Cardiac muscle cell (in vitro differentiated cells and primary cell): Measurements from ENCODE around the gene UPF3A. TPM values are rescaled to one million over a fixed set of nuclear protein-coding genes. Genes with fewer than 3 reads are reported as not detected.

Experiments used
- DNase-seq, 2 donors: peaks; one replicate each; pipeline versions ENCODE4 v3.0.0 to v3.0.0-alpha.2; 2010 to 2017; ENCODE audit warnings: low read depth in 1 of 2, low spot score in 1 of 2
- H3K27ac ChIP-seq: fragments of 200-600 bp; sonication (generic); 2 replicates; pipeline ENCODE4 v1.5.1; 2016
- H3K27me3 ChIP-seq: fragments of 200-600 bp; sonication (generic); 2 replicates; pipeline ENCODE4 v1.6.0; 2016; ENCODE audit warnings: control low read depth
- H3K36me3 ChIP-seq: fragments of 200-600 bp; sonication (generic); 2 replicates; pipeline ENCODE4 v1.5.1; 2016; ENCODE audit warnings: control low read depth
- H3K4me1 ChIP-seq: fragments of 200-600 bp; sonication (generic); 2 replicates; pipeline ENCODE4 v1.8.1; 2017; ENCODE audit warnings: low read depth, mild to moderate bottlenecking, mixed run types
- H3K4me3 ChIP-seq: fragments of 200-600 bp; sonication (generic); 2 replicates; pipeline ENCODE4 v1.5.1; 2016; ENCODE audit warnings: mild to moderate bottlenecking
- H3K9me3 ChIP-seq: fragments of 200-600 bp; sonication (generic); 2 replicates; pipeline ENCODE4 v1.5.1; 2017; ENCODE audit warnings: low read depth, mild to moderate bottlenecking, control low read depth
- polyA plus RNA-seq: library from polyadenylated mRNA; unstranded; fragments of >200 nt; fragmentation: Nextera tagmentation; extraction: Ambion mirVana; gene quantifications from 2 replicates; pipeline ENCODE4 v1.2.1, GENCODE V29; 2016
- total RNA-seq: library from RNA; depleted of rRNA; stranded (reverse); fragments of >200 nt; gene quantifications from 2 replicates; pipeline ENCODE4 v1.2.3, GENCODE V29; 2016
- TF ChIP-seq, protein P1 (sequence below): IDR thresholded peaks from 2 replicates; pipeline ENCODE4 v1.5.1; 2012; ENCODE audit warnings: low read depth, mild to moderate bottlenecking, low read length

UPF3A gene, protein sequence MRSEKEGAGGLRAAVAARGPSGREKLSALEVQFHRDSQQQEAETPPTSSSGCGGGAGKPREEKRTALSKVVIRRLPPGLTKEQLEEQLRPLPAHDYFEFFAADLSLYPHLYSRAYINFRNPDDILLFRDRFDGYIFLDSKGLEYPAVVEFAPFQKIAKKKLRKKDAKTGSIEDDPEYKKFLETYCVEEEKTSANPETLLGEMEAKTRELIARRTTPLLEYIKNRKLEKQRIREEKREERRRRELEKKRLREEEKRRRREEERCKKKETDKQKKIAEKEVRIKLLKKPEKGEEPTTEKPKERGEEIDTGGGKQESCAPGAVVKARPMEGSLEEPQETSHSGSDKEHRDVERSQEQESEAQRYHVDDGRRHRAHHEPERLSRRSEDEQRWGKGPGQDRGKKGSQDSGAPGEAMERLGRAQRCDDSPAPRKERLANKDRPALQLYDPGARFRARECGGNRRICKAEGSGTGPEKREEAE
- total RNA-seq (77.9 and 90.9 TPM in 2 replicates), polyA plus RNA-seq (81.3 and 92.9 TPM in 2 replicates)

DNA sequence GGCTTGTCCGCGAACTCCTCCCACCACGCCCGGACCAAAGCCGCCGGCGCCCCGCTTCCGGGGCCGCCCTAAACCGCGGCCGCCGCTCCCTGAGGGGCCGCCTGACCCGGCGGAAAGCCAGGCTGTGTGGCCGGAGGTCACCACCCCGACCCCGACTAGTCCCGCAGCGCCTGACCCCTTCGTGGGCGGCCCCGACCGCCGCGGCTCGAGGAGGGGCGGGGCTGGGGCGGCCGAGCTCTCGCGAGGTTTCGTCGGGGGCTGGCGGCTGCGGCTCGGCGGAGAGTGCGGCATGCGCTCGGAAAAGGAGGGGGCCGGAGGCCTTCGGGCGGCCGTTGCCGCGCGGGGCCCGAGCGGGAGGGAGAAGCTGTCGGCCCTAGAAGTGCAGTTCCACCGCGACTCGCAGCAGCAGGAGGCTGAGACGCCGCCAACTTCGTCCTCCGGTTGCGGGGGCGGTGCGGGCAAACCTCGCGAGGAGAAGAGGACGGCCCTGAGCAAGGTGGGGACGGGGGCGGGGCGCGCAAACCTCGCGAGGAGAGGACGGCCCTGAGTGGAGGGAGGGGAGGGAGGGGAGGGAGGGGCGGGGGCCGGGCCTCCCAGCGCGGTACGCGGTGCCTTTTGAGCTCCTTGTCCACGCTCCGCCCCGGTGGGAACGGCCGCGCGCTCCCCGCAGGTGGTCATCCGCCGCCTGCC, at the start of gene UPF3A:
Gene UPF3A, plus strand, starts transcription at position 251 of the 690 bp plus-strand sequence. Its CDS starts 39 bp downstream, at position 290.
- H3K27ac ChIP-seq: peak within 1 kb of the TSS; percentile 98
- H3K9me3 ChIP-seq: no peaks in the 10 kb centered on the region
- no peaks in the 10 kb centered on the region for H3K27me3 ChIP-seq
- peak within 1 kb of the TSS; percentile 53 for H3K4me3 ChIP-seq
- peaks cover 4% of the 10 kb centered on the region for H3K36me3 ChIP-seq
- DNase-seq: peak; percentile 90 to 97
- peaks cover 32% of the 10 kb centered on the region for H3K4me1 ChIP-seq
- TF ChIP-seq, protein P1, sequence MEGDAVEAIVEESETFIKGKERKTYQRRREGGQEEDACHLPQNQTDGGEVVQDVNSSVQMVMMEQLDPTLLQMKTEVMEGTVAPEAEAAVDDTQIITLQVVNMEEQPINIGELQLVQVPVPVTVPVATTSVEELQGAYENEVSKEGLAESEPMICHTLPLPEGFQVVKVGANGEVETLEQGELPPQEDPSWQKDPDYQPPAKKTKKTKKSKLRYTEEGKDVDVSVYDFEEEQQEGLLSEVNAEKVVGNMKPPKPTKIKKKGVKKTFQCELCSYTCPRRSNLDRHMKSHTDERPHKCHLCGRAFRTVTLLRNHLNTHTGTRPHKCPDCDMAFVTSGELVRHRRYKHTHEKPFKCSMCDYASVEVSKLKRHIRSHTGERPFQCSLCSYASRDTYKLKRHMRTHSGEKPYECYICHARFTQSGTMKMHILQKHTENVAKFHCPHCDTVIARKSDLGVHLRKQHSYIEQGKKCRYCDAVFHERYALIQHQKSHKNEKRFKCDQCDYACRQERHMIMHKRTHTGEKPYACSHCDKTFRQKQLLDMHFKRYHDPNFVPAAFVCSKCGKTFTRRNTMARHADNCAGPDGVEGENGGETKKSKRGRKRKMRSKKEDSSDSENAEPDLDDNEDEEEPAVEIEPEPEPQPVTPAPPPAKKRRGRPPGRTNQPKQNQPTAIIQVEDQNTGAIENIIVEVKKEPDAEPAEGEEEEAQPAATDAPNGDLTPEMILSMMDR: no peak

DNA sequence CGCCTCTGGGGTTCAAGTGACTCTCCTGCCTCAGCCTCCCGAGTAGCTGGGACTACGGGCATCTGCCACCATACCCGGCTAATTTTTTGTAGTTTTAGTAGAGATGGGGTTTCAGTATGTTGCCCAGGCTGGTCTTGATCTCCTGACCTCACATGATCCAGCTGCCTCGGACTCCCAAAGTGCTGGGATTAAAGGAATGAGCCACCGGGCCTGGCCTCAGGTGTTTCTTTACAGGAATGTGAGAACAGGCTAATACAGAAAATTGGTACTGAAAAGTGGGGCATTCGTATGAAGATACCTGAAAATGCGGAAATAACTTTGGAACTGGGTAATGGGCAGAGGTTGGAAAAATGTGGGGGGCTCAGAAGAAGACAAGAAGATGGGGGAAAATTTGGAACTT, 49.5 kb upstream of the UPF3A start:
- H3K27me3 ChIP-seq: peaks cover 20% of the 10 kb centered on the region
- TF ChIP-seq, protein P1: no peak
- H3K27ac ChIP-seq: no peak overlapping the region
- DNase-seq: no peak
- no peak overlapping the region for H3K4me3 ChIP-seq
- H3K36me3 ChIP-seq: peaks cover 2% of the 10 kb centered on the region
- H3K4me1 ChIP-seq: peaks cover 9% of the 10 kb centered on the region
- no peaks in the 10 kb centered on the region for H3K9me3 ChIP-seq

DNA sequence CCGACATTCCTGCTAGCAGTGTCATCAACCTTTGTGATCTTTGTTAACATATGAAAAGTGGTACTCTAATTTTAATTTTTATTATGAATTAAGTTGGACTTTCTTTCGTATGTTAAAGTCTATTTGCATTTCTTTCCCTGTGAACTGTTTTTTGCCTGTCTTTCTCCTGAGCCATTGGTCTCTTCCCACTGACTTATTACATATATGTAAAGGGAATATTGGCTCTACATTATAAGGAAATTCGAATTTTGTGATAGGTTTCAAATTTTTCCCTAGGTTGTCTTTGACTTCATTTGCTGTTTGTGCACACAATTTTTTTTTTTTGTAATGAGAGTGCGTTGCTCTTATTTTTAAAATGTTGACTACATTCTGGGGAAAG, 47.1 kb upstream of the UPF3A start:
- H3K36me3 ChIP-seq: peaks cover 19% of the 10 kb centered on the region
- peaks cover 14% of the 10 kb centered on the region for H3K27me3 ChIP-seq
- DNase-seq: no peak
- no peaks in the 10 kb centered on the region for H3K9me3 ChIP-seq
- H3K4me1 ChIP-seq: peaks cover 9% of the 10 kb centered on the region
- TF ChIP-seq, protein P1: no peak
- peak overlapping the region; percentile 97 for H3K4me3 ChIP-seq
- H3K27ac ChIP-seq: peak overlapping the region; percentile 91

DNA sequence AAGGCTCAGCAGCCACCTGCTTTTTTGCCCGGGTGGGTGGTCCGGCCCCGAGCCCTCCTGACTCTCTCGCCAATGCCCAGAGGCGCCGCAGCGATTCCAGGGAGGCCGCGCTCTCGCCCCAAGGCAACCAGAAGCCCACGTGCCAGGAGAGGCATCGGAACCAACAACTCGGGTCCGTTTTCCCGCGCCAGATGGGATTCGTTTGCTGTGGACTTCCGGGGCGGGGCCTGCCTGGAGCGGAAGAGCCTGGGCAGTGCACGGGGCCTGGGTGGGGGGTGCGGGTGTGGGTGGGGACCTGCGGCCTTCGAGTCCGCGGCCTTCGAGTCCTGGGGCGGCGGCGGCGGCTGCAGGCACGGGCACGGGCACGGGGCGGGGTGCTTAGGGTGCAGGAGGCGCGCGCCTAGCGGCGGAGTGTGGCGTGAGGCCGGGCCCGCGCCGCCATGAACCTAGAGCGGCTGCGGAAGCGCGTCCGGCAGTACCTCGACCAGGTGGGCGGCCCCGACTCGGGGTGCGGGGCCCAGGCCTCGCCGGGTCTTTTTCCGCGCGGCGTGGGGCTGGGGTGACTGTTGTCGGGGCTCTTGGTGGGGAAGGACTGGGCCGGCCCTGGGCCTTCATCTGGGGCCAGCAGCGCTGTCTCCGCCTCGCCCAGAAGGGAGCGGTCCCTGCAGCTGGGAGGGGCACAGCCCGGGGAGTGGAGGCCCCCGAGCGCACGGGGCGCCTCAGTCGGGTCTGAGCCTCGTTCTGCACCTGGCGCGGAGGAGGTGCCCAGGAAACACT, 46.6 kb upstream of the UPF3A start, which contains the start of gene CDC16:
Gene CDC16, plus strand, starts transcription at position 253 of the 777 bp plus-strand sequence. Its CDS starts 188 bp downstream, at position 441.
- Histone ChIP-seq H3K27ac (peak within 1 kb of the TSS; percentile 91), H3K4me1 (peaks cover 9% of the 10 kb centered on the region), H3K4me3 (peak within 1 kb of the TSS; percentile 97), H3K27me3 (peaks cover 9% of the 10 kb centered on the region), H3K9me3 (no peaks in the 10 kb centered on the region), H3K36me3 (peaks cover 24% of the 10 kb centered on the region)
- TF ChIP-seq, protein P1: no peak
- peak; percentile 90 to 94 for DNase-seq

DNA sequence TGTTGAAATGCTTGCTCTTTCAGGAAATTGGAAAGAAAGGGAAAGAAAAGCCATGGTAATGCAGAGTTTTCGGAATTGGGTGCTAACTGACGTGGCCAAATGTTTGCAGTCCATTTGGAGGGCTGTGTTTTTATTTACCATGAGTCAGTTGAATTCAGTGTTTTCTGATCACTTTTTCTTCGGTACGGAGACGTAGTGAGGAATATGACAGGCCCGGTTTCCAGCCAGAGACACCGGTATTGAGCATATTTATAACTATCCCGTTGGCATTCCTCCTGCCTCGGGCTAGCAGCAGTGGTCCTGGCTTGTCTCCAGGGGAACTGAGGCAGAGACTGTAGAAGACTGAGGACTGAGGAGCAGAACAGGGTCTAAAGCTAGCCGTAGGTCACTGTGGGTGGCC, 45.7 kb upstream of the UPF3A start:
- no peak for DNase-seq
- TF ChIP-seq, protein P1: no peak
- Histone ChIP-seq H3K4me1 (peaks cover 9% of the 10 kb centered on the region), H3K36me3 (peaks cover 33% of the 10 kb centered on the region), H3K9me3 (no peaks in the 10 kb centered on the region), H3K27me3 (peaks cover under 1% of the 10 kb centered on the region), H3K27ac (no peak overlapping the region), H3K4me3 (peak overlapping the region; percentile 97)
